ENCODE results near the gene SPDYE6. TPM values are rescaled to one million over a fixed set of nuclear protein-coding genes. Genes with fewer than 3 reads are reported as not detected.
"Not testable (repeated sequence)": the region's sequence is repeated elsewhere in the genome, so short reads cannot be mapped to it uniquely, and the experiment has no call there.

SPDYE6 gene
- total and polyA plus RNA-seq, 4 donors: 2.4 TPM; not detected in 3

- no peak for TF ChIP-seq HNF4G (IDR thresholded peaks at IDR 0.05)
- no peak for TF ChIP-seq NR2F2 (IDR thresholded peaks at IDR 0.05)
These were observed 20.8 kb upstream of the SPDYE6 start (continued) for GRCh38 chr7:102376964-102377466.

GRCh38 chr7:102372796-102373195 lies 16.6 kb upstream of the SPDYE6 start:
- not testable (repeated sequence) for H3K9ac ChIP-seq (ENCODE audit: low read depth in 1 of 2, low read length in 2 of 2); H3K9me3 ChIP-seq (ENCODE audit: control insufficient read depth in 4 of 4, low read length in 3 of 4); H3K4me3 ChIP-seq (ENCODE audit: low read depth in 1 of 3, low read length in 3 of 3); DNase-seq (ENCODE audit: low spot score); H3K27me3 ChIP-seq (ENCODE audit: control insufficient read depth in 4 of 4, insufficient read depth in 4 of 4, low read length in 3 of 4); H3K4me1 ChIP-seq (ENCODE audit: control insufficient read depth in 4 of 4, insufficient read depth in 4 of 4, low read length in 3 of 4); H3K27ac ChIP-seq (ENCODE audit: low read depth in 1 of 2, low read length in 2 of 2); H3K36me3 ChIP-seq (ENCODE audit: control insufficient read depth in 4 of 4, insufficient read depth in 3 of 4, low read depth in 1 of 4, low read length in 3 of 4)
- WGBS: 78% methylated on average over 2 of the region's 2 CpGs

GRCh38 chr7:102370038-102370437 lies 13.8 kb upstream of the SPDYE6 start:
- not testable (repeated sequence) for H3K4me1 ChIP-seq (ENCODE audit: control insufficient read depth in 4 of 4, insufficient read depth in 4 of 4, low read length in 3 of 4); H3K27ac ChIP-seq (ENCODE audit: low read depth in 1 of 2, low read length in 2 of 2); H3K36me3 ChIP-seq (ENCODE audit: control insufficient read depth in 4 of 4, insufficient read depth in 3 of 4, low read depth in 1 of 4, low read length in 3 of 4); H3K9me3 ChIP-seq (ENCODE audit: control insufficient read depth in 4 of 4, low read length in 3 of 4); H3K9ac ChIP-seq (ENCODE audit: low read depth in 1 of 2, low read length in 2 of 2); H3K4me3 ChIP-seq (ENCODE audit: low read depth in 1 of 3, low read length in 3 of 3); DNase-seq (ENCODE audit: low spot score); H3K27me3 ChIP-seq (ENCODE audit: control insufficient read depth in 4 of 4, insufficient read depth in 4 of 4, low read length in 3 of 4)

GRCh38 chr7:102365390-102365789 lies 9.1 kb upstream of the SPDYE6 start:
- H3K4me3 ChIP-seq (ENCODE audit: low read depth in 1 of 3, low read length in 3 of 3); H3K4me1 ChIP-seq (ENCODE audit: control insufficient read depth in 4 of 4, insufficient read depth in 4 of 4, low read length in 3 of 4); H3K36me3 ChIP-seq (ENCODE audit: control insufficient read depth in 4 of 4, insufficient read depth in 3 of 4, low read depth in 1 of 4, low read length in 3 of 4); H3K27me3 ChIP-seq (ENCODE audit: control insufficient read depth in 4 of 4, insufficient read depth in 4 of 4, low read length in 3 of 4); H3K9ac ChIP-seq (ENCODE audit: low read depth in 1 of 2, low read length in 2 of 2); H3K27ac ChIP-seq (ENCODE audit: low read depth in 1 of 2, low read length in 2 of 2); H3K9me3 ChIP-seq (ENCODE audit: control insufficient read depth in 4 of 4, low read length in 3 of 4); DNase-seq (ENCODE audit: low spot score): not testable (repeated sequence)
- WGBS: 83% methylated on average over 7 of the region's 7 CpGs

DNA sequence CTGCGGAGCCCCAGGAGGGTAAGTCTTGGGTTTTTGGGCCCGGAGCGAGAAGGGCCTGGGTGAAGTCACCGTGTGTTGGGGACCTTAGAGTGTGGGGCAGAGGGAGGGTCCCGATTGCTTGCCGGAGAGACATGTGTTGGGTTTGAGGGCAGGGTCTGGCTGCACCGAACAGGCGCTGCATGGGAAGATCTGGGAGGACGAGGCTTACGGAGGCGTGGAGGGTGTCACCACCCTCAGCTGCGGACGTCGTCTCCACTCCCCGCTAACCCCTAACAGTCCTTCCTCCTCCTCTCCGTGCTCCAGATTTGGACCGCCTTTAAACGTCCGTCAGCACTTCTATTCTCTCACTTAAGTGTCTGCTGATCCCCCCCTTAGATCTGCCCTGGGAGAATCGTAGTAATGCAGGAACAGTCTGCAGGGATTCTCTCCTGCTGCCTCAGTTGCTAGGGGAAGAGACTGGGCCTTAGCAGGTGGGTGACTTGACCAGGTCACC lies 8.2 kb upstream of the SPDYE6 start:
- H3K36me3 ChIP-seq (ENCODE audit: control insufficient read depth in 4 of 4, insufficient read depth in 3 of 4, low read depth in 1 of 4, low read length in 3 of 4); DNase-seq (ENCODE audit: low spot score); H3K9me3 ChIP-seq (ENCODE audit: control insufficient read depth in 4 of 4, low read length in 3 of 4); H3K4me1 ChIP-seq (ENCODE audit: control insufficient read depth in 4 of 4, insufficient read depth in 4 of 4, low read length in 3 of 4); H3K27me3 ChIP-seq (ENCODE audit: control insufficient read depth in 4 of 4, insufficient read depth in 4 of 4, low read length in 3 of 4): not testable (repeated sequence)
- peak overlapping the region; percentile 91 to 94 for H3K27ac ChIP-seq (ENCODE audit: low read depth in 1 of 2, low read length in 2 of 2)
- peak overlapping the region; percentile 39 to 60 for H3K9ac ChIP-seq (ENCODE audit: low read depth in 1 of 2, low read length in 2 of 2)
- under 1% methylated on average over 17 of the region's 20 CpGs for WGBS
- peak overlapping the region; percentile 69 to 76 (median 69) for H3K4me3 ChIP-seq (ENCODE audit: low read depth in 1 of 3, low read length in 3 of 3)

DNA sequence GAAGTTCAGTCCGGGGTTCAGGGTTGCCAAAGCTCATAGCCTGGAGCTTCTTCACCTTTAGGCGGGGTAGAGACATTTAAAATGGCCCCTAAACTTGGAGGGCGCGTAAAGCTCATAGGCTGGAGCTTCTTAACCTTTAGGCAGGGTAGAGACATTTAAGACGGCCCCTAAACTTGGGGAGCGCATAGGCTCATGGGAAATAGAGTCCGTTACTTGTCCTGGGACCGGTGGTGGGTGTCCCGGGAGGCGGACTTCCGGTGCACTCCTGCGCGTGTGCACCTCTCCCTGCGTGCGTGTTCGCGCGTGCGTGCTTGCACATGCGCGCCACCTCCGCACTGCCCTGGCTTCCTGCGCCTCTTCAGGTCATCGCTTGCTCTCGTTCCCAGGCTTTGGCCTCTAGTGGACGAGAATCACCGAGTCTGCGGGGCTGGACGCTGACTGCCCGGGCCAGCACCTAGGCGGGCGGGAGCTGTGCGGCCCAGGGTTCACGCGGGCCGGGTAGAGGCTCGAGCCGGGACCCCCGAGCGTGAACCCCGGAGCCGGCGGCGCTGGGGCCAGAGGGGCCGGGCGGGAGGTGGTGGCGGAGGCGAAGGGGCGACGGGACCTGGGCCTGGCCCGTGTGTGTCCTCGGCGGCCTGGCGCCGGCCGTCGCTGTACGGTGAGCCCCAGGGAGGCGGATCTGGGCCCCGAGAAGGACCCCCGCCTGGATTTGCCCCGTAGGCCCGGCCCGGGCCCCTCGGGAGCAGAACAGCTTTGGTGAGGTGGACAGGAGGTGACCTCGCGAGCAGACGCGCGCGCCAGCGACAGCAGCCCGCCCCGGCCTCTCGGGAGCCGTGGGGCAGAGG lies 7.5 kb upstream of the SPDYE6 start:
- not testable (repeated sequence) for H3K4me1 ChIP-seq (ENCODE audit: control insufficient read depth in 4 of 4, insufficient read depth in 4 of 4, low read length in 3 of 4); H3K36me3 ChIP-seq (ENCODE audit: control insufficient read depth in 4 of 4, insufficient read depth in 3 of 4, low read depth in 1 of 4, low read length in 3 of 4); H3K27me3 ChIP-seq (ENCODE audit: control insufficient read depth in 4 of 4, insufficient read depth in 4 of 4, low read length in 3 of 4); H3K9me3 ChIP-seq (ENCODE audit: control insufficient read depth in 4 of 4, low read length in 3 of 4)
- under 1% methylated on average over 76 of the region's 76 CpGs for WGBS
- H3K27ac ChIP-seq (ENCODE audit: low read depth in 1 of 2, low read length in 2 of 2): peak overlapping the region; percentile 91 to 94
- H3K4me3 ChIP-seq (ENCODE audit: low read depth in 1 of 3, low read length in 3 of 3): peak overlapping the region; percentile 69 to 76 (median 69)
- peak; percentile 87 for DNase-seq (ENCODE audit: low spot score)
- peak overlapping the region; percentile 60 to 67 for H3K9ac ChIP-seq (ENCODE audit: low read depth in 1 of 2, low read length in 2 of 2)
- peak; percentile 76 to 95 for TF ChIP-seq GABPA (IDR thresholded peaks at IDR 0.05 in 1 of 2, conservative IDR thresholded peaks at IDR 0.05 in 1 of 2)
- peak; percentile 71 to 86 for TF ChIP-seq RXRA (IDR thresholded peaks at IDR 0.05)
- peak; percentile 64 to 78 for TF ChIP-seq HNF4A (conservative IDR thresholded peaks at IDR 0.05)
- peak; percentile 81 for TF ChIP-seq MAX (IDR thresholded peaks at IDR 0.05)
- TF ChIP-seq RAD21 (IDR thresholded peaks at IDR 0.05): peak in 1 of 2 donors; percentile 14
- TF ChIP-seq EGR1 (IDR thresholded peaks at IDR 0.05; ENCODE audit: low read depth in 2 of 2): peak; percentile 39 to 82
- TF ChIP-seq YY1 (IDR thresholded peaks at IDR 0.05): peak; percentile 95
- TF ChIP-seq TAF1 (conservative IDR thresholded peaks at IDR 0.05): peak; percentile 35
- TF ChIP-seq SP1 (IDR thresholded peaks at IDR 0.05): peak; percentile 80
- TF ChIP-seq JUND (IDR thresholded peaks at IDR 0.05): peak; percentile 33 to 50
- peak; percentile 72 for TF ChIP-seq REST (IDR thresholded peaks at IDR 0.05)
- peak; percentile 90 for TF ChIP-seq NR2F2 (IDR thresholded peaks at IDR 0.05)
